ENCODE measurements around the gene B4GALT2. TPM values are rescaled to one million over a fixed set of nuclear protein-coding genes. Genes with fewer than 3 reads are reported as not detected.
A peak's percentile ranks its signal among the peaks of the same experiment; 100 is the strongest.

The B4GALT2 gene
- total RNA-seq, 1 experiment from 2014 or later: 70.9 TPM

GRCh38 chr1:43970911-43971310 lies 8.1 kb upstream of the B4GALT2 start:
- Histone ChIP-seq H3K56ac (ENCODE audit: insufficient read length, low read depth, low read length) (no peak overlapping the region), H3K27me3 (ENCODE audit: insufficient read depth, low read length) (no peaks in the 10 kb centered on the region), H2BK20ac (ENCODE audit: low read depth, low read length, poor library complexity, severe bottlenecking) (no peak overlapping the region), H2BK15ac (ENCODE audit: low read depth, low read length) (no peak overlapping the region), H3K23ac (ENCODE audit: insufficient read length, low read depth, low read length) (no peak overlapping the region), H3K9ac (ENCODE audit: extremely low read depth, insufficient read length, low read length) (no peak overlapping the region), H3K79me1 (ENCODE audit: insufficient read depth, low read depth, low read length, poor library complexity, severe bottlenecking) (peaks cover 8% of the 10 kb centered on the region), H3K4me2 (ENCODE audit: insufficient read depth, insufficient read length, low read length) (peak overlapping the region; percentile 81), H3T11ph (ENCODE audit: low read length) (no peak overlapping the region), H2AK5ac (ENCODE audit: insufficient read length, low read length) (no peak overlapping the region), H2BK5ac (ENCODE audit: insufficient read length, low read length) (no peak overlapping the region), H4K8ac (replicated peaks; ENCODE audit: insufficient read length, low read depth, low read length) (no peak overlapping the region), H4K5ac (ENCODE audit: insufficient read length, low read depth, low read length) (no peak overlapping the region), H3K14ac (ENCODE audit: insufficient read depth, low read length) (no peak overlapping the region), H3K23me2 (ENCODE audit: insufficient read length, low read depth, low read length, poor library complexity, severe bottlenecking) (peaks cover 18% of the 10 kb centered on the region), H3K18ac (ENCODE audit: insufficient read length, low read depth, low read length) (no peak overlapping the region), H3K27ac (ENCODE audit: insufficient read length, low read depth, low read length) (no peak overlapping the region), H2AFZ (ENCODE audit: low read length) (no peak overlapping the region), H3K9me3 (ENCODE audit: control insufficient read depth, low read depth, low read length) (no peaks in the 10 kb centered on the region), H4K91ac (ENCODE audit: insufficient read length, low read depth, low read length) (no peak overlapping the region), H4K20me1 (ENCODE audit: control insufficient read depth, insufficient read depth, insufficient read length) (no peaks in the 10 kb centered on the region), H2BK12ac (ENCODE audit: insufficient read length, low read depth, low read length) (no peak overlapping the region), H3K4me1 (ENCODE audit: insufficient read depth, low read length) (peaks cover 3% of the 10 kb centered on the region; the same call in 1 of the 2 replicates), H3K79me2 (ENCODE audit: insufficient read depth, low read length) (peaks cover 2% of the 10 kb centered on the region; the same call in 1 of the 2 replicates), H3K4ac (ENCODE audit: low read depth, low read length) (no peak overlapping the region), H2BK120ac (ENCODE audit: low read depth, low read length, poor library complexity, severe bottlenecking) (no peak overlapping the region)
- no CpG with 5 or more reads among the region's 9 CpGs for WGBS (ENCODE audit: extremely low coverage, insufficient read length, low lambda C conversion rate)
- DNase-seq: no peak
- Mint-ChIP-seq H3K4me1 (peaks cover 21 to 23% of the 10 kb centered on the region in 2 experiments), H3K4me3 (peak overlapping the region; percentile 98 to 100), H3K9me3 (no peaks in the 10 kb centered on the region), H3K27me3 (ENCODE audit: low read depth) (peaks cover 1% of the 10 kb centered on the region), H3K27ac (no peak overlapping the region), H3K36me3 (ENCODE audit: insufficient read depth in 1 of 3, low read depth in 3 of 3) (peaks cover 10 to 31% (median 14%) of the 10 kb centered on the region in 3 experiments; a peak in 6 of 7 replicates)
- TF ChIP-seq CTCF (conservative IDR thresholded peaks at IDR 0.05): no peak
